ENCODE results near the gene POLR1A. TPM values are rescaled to one million over a fixed set of nuclear protein-coding genes. Genes with fewer than 3 reads are reported as not detected.

Gene POLR1A
- total and polyA plus RNA-seq, 2 donors (not counting 3 experiments of a cell fraction or from before 2014, with no cell fraction given), result 7.6 to 40.7 TPM

- Histone ChIP-seq H3K4me1 (ENCODE audit: control insufficient read depth, extremely low read depth, insufficient read depth, low read length) (peaks cover 2% of the 10 kb centered on the region), H3K27ac (ENCODE audit: insufficient read depth, low read depth, low read length) (no peak overlapping the region), H3K79me2 (ENCODE audit: control insufficient read depth, insufficient read depth, low read length) (peaks cover 60% of the 10 kb centered on the region), H3K36me3 (ENCODE audit: control insufficient read depth in 2 of 2, extremely low read depth in 1 of 2, insufficient read depth in 2 of 2, low read length in 2 of 2) (peaks cover 14 to 24% of the 10 kb centered on the region in 2 experiments), H3K9ac (replicated peaks; ENCODE audit: extremely low read depth, insufficient read depth, low read length) (no peak overlapping the region), H2AFZ (ENCODE audit: low read depth, low read length) (no peak overlapping the region), H3K9me3 (replicated peaks; ENCODE audit: control insufficient read depth, insufficient read depth, low read length) (no peaks in the 10 kb centered on the region), H3K4me3 (replicated peaks in 1 of 3; ENCODE audit: insufficient read depth in 1 of 3, low read depth in 1 of 3, low read length in 3 of 3) (no peak overlapping the region), H3K4me2 (ENCODE audit: insufficient read depth, low read length) (no peak overlapping the region), H3K9me1 (replicated peaks; ENCODE audit: control insufficient read depth, extremely low read depth, insufficient read depth, low read length) (no peaks in the 10 kb centered on the region), H3K27me3 (ENCODE audit: control insufficient read depth in 2 of 2, insufficient read depth in 2 of 2, low read length in 2 of 2) (no peaks in the 10 kb centered on the region), H4K20me1 (replicated peaks; ENCODE audit: control insufficient read depth, extremely low read depth, insufficient read depth, low read length) (no peaks in the 10 kb centered on the region)
- POLR2A ChIA-PET, result interaction anchor here (0.6 kb wide), 1 partner anchor 16 kb away, joined by 4 read pairs; no protein-coding TSS in a partner anchor
- TF ChIP-seq MYC (IDR thresholded peaks at IDR 0.05; ENCODE audit: low read depth, low read length) (no peak), CTCF (IDR thresholded peaks at IDR 0.05; ENCODE audit: extremely low read depth in 1 of 2, insufficient read depth in 1 of 2, low read depth in 1 of 2, low read length in 2 of 2) (no peak), GATA2 (IDR thresholded peaks at IDR 0.05; ENCODE audit: insufficient read depth, insufficient read length, low read depth, low read length) (no peak), JUN (IDR thresholded peaks at IDR 0.05; ENCODE audit: borderline replicate concordance, insufficient read depth, insufficient read length, low read depth) (no peak), POLR2A (IDR thresholded peaks at IDR 0.05; ENCODE audit: low read depth, low read length) (no peak), POLR2AphosphoS5 (IDR thresholded peaks at IDR 0.05; ENCODE audit: insufficient read depth, low read depth, low read length) (no peak)
- TF ChIP-seq, protein P1, sequence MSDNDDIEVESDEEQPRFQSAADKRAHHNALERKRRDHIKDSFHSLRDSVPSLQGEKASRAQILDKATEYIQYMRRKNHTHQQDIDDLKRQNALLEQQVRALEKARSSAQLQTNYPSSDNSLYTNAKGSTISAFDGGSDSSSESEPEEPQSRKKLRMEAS (IDR thresholded peaks at IDR 0.05; ENCODE audit: insufficient read depth, insufficient read length), result no peak
- no peak for FAIRE-seq
- no TSS peak for BruUV-seq (replicated peaks)
- intact Hi-C loops (cut with micrococcal nuclease), result no loop called here
- no peak for DNase-seq (ENCODE audit: low read depth, low spot score)
- CTCF ChIA-PET, result interaction anchor here (1.6 kb wide), 1 partner anchor 271 kb away, joined by 6 read pairs; no protein-coding TSS in a partner anchor
- dilution Hi-C loops (cut with MboI; ENCODE audit: extremely low pct_ligation_motif_present, low sequenced_read_pairs), result no loop called here
These were observed 7.8 kb downstream of the POLR1A start for GRCh38 chr2:86097913-86098312.

All from endothelial cell of umbilical vein (primary cell).